Transverse colon (tissue), 4 donors: ENCODE results near the gene ERICH2. TPM values are rescaled to one million over a fixed set of nuclear protein-coding genes. Genes with fewer than 3 reads are reported as not detected.
A peak's percentile ranks its signal among the peaks of the same experiment; 100 is the strongest.

Source experiments
- DNase-seq: peaks from one replicate; pipeline ENCODE4 v3.0.0-alpha.2; 2019
- H3K27ac ChIP-seq, 4 donors: fragments of 200-600 bp; sonication (generic); 2 replicates each; pipeline ENCODE4 v1.5.1; 2016 to 2018; ENCODE audit warnings: inconsistent platforms in 4 of 4
- H3K27me3 ChIP-seq: fragments of 200-600 bp; sonication (generic); 2 replicates; pipeline ENCODE4 v1.5.1; 2017; ENCODE audit warnings: inconsistent platforms
- H3K36me3 ChIP-seq, 4 donors: fragments of 200-600 bp; sonication (generic); 2 replicates each; pipeline ENCODE4 v1.5.1; 2017 to 2019; ENCODE audit warnings: inconsistent platforms in 4 of 4
- H3K4me1 ChIP-seq, 4 donors: fragments of 200-600 bp; sonication (generic); 2 replicates each; pipeline ENCODE4 v1.5.1; 2017 to 2020; ENCODE audit warnings: inconsistent platforms in 4 of 4
- H3K4me3 ChIP-seq, 4 donors: fragments of 200-600 bp; sonication (generic); 1 replicate in 1 of 4; 2 replicates in 3 of 4; pipeline versions ENCODE4 v1.5.1 to v1.6.1; 2017 to 2019; ENCODE audit warnings: inconsistent platforms in 4 of 4
- H3K9me3 ChIP-seq, 2 donors: fragments of 200-600 bp; sonication (generic); 2 replicates each; pipeline ENCODE4 v1.5.1; 2017 to 2019; ENCODE audit warnings: inconsistent platforms in 2 of 2
- EP300 ChIP-seq: sonication (generic); formaldehyde crosslinking; IDR thresholded peaks from one replicate; pipeline ENCODE4 v1.6.1; 2017; ENCODE audit warnings: antibody characterized with exemption, low read depth
- POLR2A ChIP-seq: fragments of 450-650 bp; IDR thresholded peaks from one replicate; pipeline ENCODE4 v1.6.1; 2016; ENCODE audit warnings: antibody characterized with exemption, mild to moderate bottlenecking, moderate library complexity
- POLR2AphosphoS5 ChIP-seq, 3 donors: sonication (generic); formaldehyde crosslinking; IDR thresholded peaks; one replicate each; pipeline ENCODE4 v1.6.1; 2016; ENCODE audit warnings: antibody characterized with exemption in 3 of 3
- WGBS, 2 donors: methylation state at CpG; one replicate each; pipeline ENCODE4 v1.1.5; 2018; ENCODE audit warnings: low coverage in 1 of 2; 5-methylcytosine and 5-hydroxymethylcytosine counted together
- in situ Hi-C, 4 donors: fragments of 200-750 bp; cut with MboI; loops; one replicate each; pipeline versions ENCODE4 v1.15.0 to v1.15.1; 2017; ENCODE audit warnings: low sequenced_read_pairs in 3 of 4, low pct_ligation_motif_present in 1 of 4, low pct_unique_long_range_greater_than_20kb in 1 of 4
- intact Hi-C: fragments of 100-400 bp; cut with DNase I; formaldehyde crosslinking; loops from one replicate; pipeline ENCODE4 v1.15.1; 2023; ENCODE audit warnings: low total_unique reads
- total RNA-seq, 4 donors: library from RNA; depleted of rRNA; stranded (reverse); fragments of >200 nt; gene quantifications; one replicate each; pipeline ENCODE4 v1.1.0, GENCODE V29; 2016
- TF ChIP-seq, protein P1 (sequence below), 5 experiments: fragments of 200-600 bp in 3 of 5; fragments of 450-650 bp in 2 of 5; sonication (generic) in 3 of 5; IDR thresholded peaks; 1 replicate in 2 of 5; 2 replicates in 3 of 5; pipeline ENCODE4 v1.5.1; 2016 to 2017; ENCODE audit warnings: antibody characterized with exemption in 5 of 5, inconsistent platforms in 3 of 5, mild to moderate bottlenecking in 2 of 5, moderate library complexity in 1 of 5

ERICH2 gene
- total RNA-seq, 4 donors from 2014 or later, result not detected

DNA sequence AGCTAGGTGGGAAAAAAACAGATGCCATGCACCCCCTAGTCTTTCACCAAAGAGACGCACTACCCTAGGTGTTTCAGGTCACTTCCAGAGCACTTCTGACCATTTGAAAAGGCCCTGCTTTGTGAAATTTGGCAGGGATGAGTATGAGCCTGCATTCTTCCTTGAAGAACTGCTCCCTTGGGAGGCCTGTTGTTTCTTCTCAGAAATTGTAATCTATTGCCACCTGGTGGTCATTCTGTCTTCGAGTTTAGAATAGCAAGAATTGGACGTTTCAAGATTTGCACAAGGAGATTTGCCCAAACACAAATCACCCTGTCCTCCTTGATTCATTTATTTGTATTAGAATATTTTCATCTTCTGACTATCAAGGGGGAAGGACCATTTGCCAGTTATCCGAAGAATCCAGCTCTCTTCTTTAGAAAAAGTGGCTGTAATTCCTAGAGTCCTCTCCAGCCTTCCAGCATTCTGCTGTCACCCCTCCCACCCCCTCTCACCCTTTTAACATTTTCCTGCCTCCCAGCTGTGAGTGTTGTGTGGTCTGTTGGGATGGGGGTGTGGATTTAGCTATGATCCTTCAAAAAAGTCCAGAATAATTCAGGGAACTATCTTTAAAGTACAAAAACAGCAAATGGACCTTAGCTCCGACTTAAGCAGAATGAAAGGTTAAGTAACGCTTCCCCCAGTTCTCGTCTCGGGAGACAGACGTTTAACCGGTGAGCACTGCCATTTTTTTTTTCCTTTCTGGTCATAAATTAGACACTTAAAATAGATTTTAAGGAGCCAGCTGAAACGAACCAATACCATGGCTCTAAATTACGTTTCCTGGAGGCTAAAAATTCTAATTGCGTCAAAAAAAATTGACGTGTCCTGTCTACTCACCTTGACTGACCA lies 42.8 kb downstream of the ERICH2 start:
- Histone ChIP-seq H3K4me1 (peaks cover 13 to 31% (median 26%) of the 10 kb centered on the region in 4 donors), H3K36me3 (no peaks in the 10 kb centered on the region), H3K9me3 (no peaks in the 10 kb centered on the region), H3K27ac (no peak overlapping the region), H3K27me3 (peaks cover 55% of the 10 kb centered on the region), H3K4me3 (no peak overlapping the region)
- 4 to 7% methylated on average over 14 of the region's 14 CpGs for WGBS, 2 donors
- TF ChIP-seq POLR2A (no peak), EP300 (no peak), POLR2AphosphoS5 (IDR thresholded peaks at IDR 0.05) (no peak)
- TF ChIP-seq, protein P1, sequence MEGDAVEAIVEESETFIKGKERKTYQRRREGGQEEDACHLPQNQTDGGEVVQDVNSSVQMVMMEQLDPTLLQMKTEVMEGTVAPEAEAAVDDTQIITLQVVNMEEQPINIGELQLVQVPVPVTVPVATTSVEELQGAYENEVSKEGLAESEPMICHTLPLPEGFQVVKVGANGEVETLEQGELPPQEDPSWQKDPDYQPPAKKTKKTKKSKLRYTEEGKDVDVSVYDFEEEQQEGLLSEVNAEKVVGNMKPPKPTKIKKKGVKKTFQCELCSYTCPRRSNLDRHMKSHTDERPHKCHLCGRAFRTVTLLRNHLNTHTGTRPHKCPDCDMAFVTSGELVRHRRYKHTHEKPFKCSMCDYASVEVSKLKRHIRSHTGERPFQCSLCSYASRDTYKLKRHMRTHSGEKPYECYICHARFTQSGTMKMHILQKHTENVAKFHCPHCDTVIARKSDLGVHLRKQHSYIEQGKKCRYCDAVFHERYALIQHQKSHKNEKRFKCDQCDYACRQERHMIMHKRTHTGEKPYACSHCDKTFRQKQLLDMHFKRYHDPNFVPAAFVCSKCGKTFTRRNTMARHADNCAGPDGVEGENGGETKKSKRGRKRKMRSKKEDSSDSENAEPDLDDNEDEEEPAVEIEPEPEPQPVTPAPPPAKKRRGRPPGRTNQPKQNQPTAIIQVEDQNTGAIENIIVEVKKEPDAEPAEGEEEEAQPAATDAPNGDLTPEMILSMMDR (IDR thresholded peaks at IDR 0.05), result peak; percentile 65 to 82 (median 69)
- in situ Hi-C loops, result loop anchor here (10.0 to 25.0 kb wide), 4 partner anchors 101 to 578 kb away; partner anchors contain the start of gene SP5 (in 1 of the 4)
- intact Hi-C loops, result loop anchor here (2.0 to 10.0 kb wide), 3 partner anchors 328 to 442 kb away; no protein-coding TSS in a partner anchor
- DNase-seq, result no peak

DNA sequence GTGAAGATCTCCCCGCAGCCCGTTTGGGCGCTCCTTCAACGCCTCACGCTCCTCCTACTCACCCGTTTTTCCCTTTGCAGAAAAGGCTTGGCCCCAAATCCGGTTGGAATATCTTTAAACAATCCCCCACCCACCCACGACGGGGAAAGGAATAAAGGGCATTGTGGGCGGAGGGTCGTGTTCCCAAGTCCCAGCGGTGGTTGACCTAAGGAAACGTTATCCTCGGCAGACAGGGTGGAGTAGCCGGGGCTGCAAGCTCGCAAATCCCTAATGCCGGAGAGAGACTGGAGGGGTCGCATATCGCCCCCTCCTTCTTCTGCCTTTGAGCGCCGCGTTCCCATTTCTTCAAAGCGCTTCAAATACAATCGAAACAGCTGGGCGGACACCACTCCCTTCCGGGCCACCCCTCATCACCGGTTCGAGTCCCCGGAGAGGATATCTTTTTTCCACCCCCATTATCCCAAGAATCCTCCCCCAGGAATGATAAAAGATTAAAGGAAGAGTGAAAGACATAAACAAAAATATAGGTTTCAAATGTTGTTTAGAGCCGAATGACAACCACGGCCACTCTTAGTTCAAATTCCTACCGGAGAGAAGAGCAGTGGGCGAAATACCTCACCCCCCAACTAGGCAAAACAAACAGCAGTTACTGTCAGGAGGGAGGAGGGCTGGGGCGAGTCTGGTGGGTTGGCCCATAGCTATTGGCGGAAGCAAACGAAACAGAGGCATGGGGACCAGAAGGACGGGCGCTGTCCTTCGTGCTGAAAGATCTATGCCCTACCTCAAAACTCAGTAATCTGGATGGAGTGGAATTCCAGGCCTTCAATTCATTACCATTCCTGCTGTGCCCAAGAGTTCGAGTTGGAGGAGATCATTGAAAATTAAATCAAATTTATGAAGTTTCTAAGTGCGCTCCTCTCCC lies 43.7 kb downstream of the ERICH2 start:
- in situ Hi-C loops (loop anchor here (10.0 to 25.0 kb wide), 4 partner anchors 102 to 579 kb away; partner anchors contain the start of gene SP5 (in 1 of the 4)), intact Hi-C loops (loop anchor here (2.0 to 10.0 kb wide), 3 partner anchors 329 to 443 kb away; no protein-coding TSS in a partner anchor)
- Histone ChIP-seq H3K4me3 (no peak overlapping the region), H3K36me3 (no peaks in the 10 kb centered on the region), H3K9me3 (no peaks in the 10 kb centered on the region), H3K27me3 (peaks cover 61% of the 10 kb centered on the region), H3K27ac (no peak overlapping the region), H3K4me1 (peaks cover 18 to 40% (median 34%) of the 10 kb centered on the region in 4 donors)
- no peak for DNase-seq
- TF ChIP-seq POLR2A (no peak), POLR2AphosphoS5 (IDR thresholded peaks at IDR 0.05) (no peak), EP300 (no peak)
- TF ChIP-seq, protein P1 (IDR thresholded peaks at IDR 0.05), result no peak
- 3 to 11% methylated on average over 7 to 41 of the region's 41 CpGs for WGBS, 2 donors

- H3K27me3 ChIP-seq, result peaks cover 69% of the 10 kb centered on the region
- WGBS, 2 donors, result 18 to 27% methylated on average over 11 to 31 of the region's 31 CpGs
- H3K27ac ChIP-seq, result no peak overlapping the region
- H3K36me3 ChIP-seq, result no peaks in the 10 kb centered on the region
- H3K4me3 ChIP-seq, result no peak overlapping the region
- DNase-seq, result no peak
- in situ Hi-C loops, result loop anchor here (10.0 to 25.0 kb wide), 4 partner anchors 102 to 580 kb away; partner anchors contain the start of gene SP5 (in 1 of the 4)
- intact Hi-C loops, result loop anchor here (10.0 kb wide), 1 partner anchor 330 kb away; no protein-coding TSS in a partner anchor
- H3K9me3 ChIP-seq, result no peaks in the 10 kb centered on the region
- TF ChIP-seq, protein P1 (IDR thresholded peaks at IDR 0.05), result no peak
- TF ChIP-seq EP300 (no peak), POLR2A (no peak)
- peaks cover 18 to 42% (median 35%) of the 10 kb centered on the region in 4 donors for H3K4me1 ChIP-seq
These were observed 44.5 kb downstream of the ERICH2 start for GRCh38 chr2:170814533-170815230.
